PC-3 (cell line): ENCODE results near the gene GCLC.

ENCODE experiments used
- CTCF ChIP-seq: fragments of 300-600 bp; sonication (generic); conservative IDR thresholded peaks from 2 replicates; pipeline ENCODE4 v1.5.1; 2017; ENCODE audit warnings: antibody characterized with exemption, low read depth, mild to moderate bottlenecking, low read length
- EZH2 ChIP-seq: fragments of 300-600 bp; sonication (generic); IDR thresholded peaks from one replicate; pipeline ENCODE4 v1.6.1; 2017; ENCODE audit warnings: antibody characterized with exemption, mild to moderate bottlenecking, low read length; ENCODE audit not compliant: unreplicated experiment
- EZH2phosphoT487 ChIP-seq: fragments of 300-600 bp; sonication (generic); IDR thresholded peaks from 2 replicates; pipeline ENCODE4 v1.6.1; 2018; ENCODE audit warnings: mild to moderate bottlenecking, antibody characterized with exemption, low read length, borderline replicate concordance

GRCh38 chr6:53536561-53536960 is 8.3 kb downstream of the GCLC start:
- no peak for TF ChIP-seq CTCF
- TF ChIP-seq EZH2 = no peak
- no peak for TF ChIP-seq EZH2phosphoT487
